HEK293 (cell line): ENCODE data around the gene ANGEL1.

Experiments used
- ATF2 ChIP-seq: fragments of 450-650 bp; formaldehyde crosslinking; IDR thresholded peaks from 2 replicates; pipeline ENCODE4 v1.5.1; 2016; ENCODE audit warnings: missing biosample characterization, missing genetic modification characterization, low read depth
- CTCF ChIP-seq: fragments of 450-650 bp; formaldehyde crosslinking; IDR thresholded peaks from 2 replicates; pipeline ENCODE4 v1.5.1; 2016; ENCODE audit warnings: missing biosample characterization, missing genetic modification characterization
- PATZ1 ChIP-seq: fragments of 450-650 bp; formaldehyde crosslinking; IDR thresholded peaks from 2 replicates; pipeline ENCODE4 v1.5.1; 2016; ENCODE audit warnings: missing biosample characterization, missing genetic modification characterization
- REST ChIP-seq: fragments of 450-650 bp; formaldehyde crosslinking; IDR thresholded peaks from 2 replicates; pipeline ENCODE4 v1.5.1; 2016; ENCODE audit warnings: missing biosample characterization, missing genetic modification characterization
- SALL2 ChIP-seq: fragments of 450-650 bp; formaldehyde crosslinking; IDR thresholded peaks from 2 replicates; pipeline ENCODE4 v1.5.0; 2017; ENCODE audit warnings: missing biosample characterization, mild to moderate bottlenecking, missing genetic modification characterization, borderline replicate concordance
- ZBTB1 ChIP-seq: fragments of 450-650 bp; formaldehyde crosslinking; IDR thresholded peaks from 2 replicates; pipeline ENCODE4 v1.5.1; 2016; ENCODE audit warnings: missing biosample characterization, missing genetic modification characterization
- ZNF121 ChIP-seq: fragments of 450-650 bp; formaldehyde crosslinking; IDR thresholded peaks from 2 replicates; pipeline ENCODE4 v1.5.1; 2016; ENCODE audit warnings: missing biosample characterization, missing genetic modification characterization
- ZNF140 ChIP-seq: fragments of 450-650 bp; formaldehyde crosslinking; IDR thresholded peaks from 2 replicates; pipeline ENCODE4 v1.5.1; 2016; ENCODE audit warnings: missing biosample characterization, missing genetic modification characterization
- ZNF148 ChIP-seq: fragments of 450-650 bp; formaldehyde crosslinking; IDR thresholded peaks from 2 replicates; pipeline ENCODE4 v1.5.0; 2017; ENCODE audit warnings: missing biosample characterization, missing genetic modification characterization, borderline replicate concordance
- ZNF274 ChIP-seq, 2 experiments: fragments of 200-500 bp in 1 of 2; fragments of 450-650 bp in 1 of 2; sonication (Bioruptor generic) in 1 of 2; formaldehyde crosslinking in 1 of 2; IDR thresholded peaks; 2 replicates each; pipeline versions ENCODE4 v1.5.1 to v1.6.1; 2014 to 2016; ENCODE audit warnings: borderline replicate concordance in 1 of 2, inconsistent platforms in 1 of 2, low read length in 1 of 2, missing biosample characterization in 1 of 2, missing genetic modification characterization in 1 of 2
- ZNF501 ChIP-seq: fragments of 450-650 bp; formaldehyde crosslinking; IDR thresholded peaks from 2 replicates; pipeline ENCODE4 v1.5.1; 2016; ENCODE audit warnings: missing biosample characterization, missing genetic modification characterization
- ZNF530 ChIP-seq: fragments of 450-650 bp; formaldehyde crosslinking; IDR thresholded peaks from 2 replicates; pipeline ENCODE4 v1.5.1; 2016; ENCODE audit warnings: low read depth, missing biosample characterization, missing genetic modification characterization
- ZNF629 ChIP-seq: fragments of 450-650 bp; formaldehyde crosslinking; IDR thresholded peaks from 2 replicates; pipeline ENCODE4 v1.5.1; 2017; ENCODE audit warnings: missing biosample characterization, missing genetic modification characterization
- ZNF768 ChIP-seq: fragments of 450-650 bp; formaldehyde crosslinking; IDR thresholded peaks from 2 replicates; pipeline ENCODE4 v1.5.1; 2018; ENCODE audit warnings: missing biosample characterization, mild to moderate bottlenecking, missing genetic modification characterization

GRCh38 chr14:76773188-76773885 is 39.3 kb downstream of the ANGEL1 start:
- TF ChIP-seq CTCF: no peak
- no peak for TF ChIP-seq ZBTB1 (tag by site-specific recombination)
- no peak for TF ChIP-seq SALL2 (tag by site-specific recombination)
- no peak for TF ChIP-seq ZNF274 (IDR thresholded peaks at IDR 0.05; ENCODE audit: low read length)
- no peak for TF ChIP-seq ZNF274 (tag by site-specific recombination; IDR thresholded peaks at IDR 0.05; ENCODE audit: borderline replicate concordance)
- TF ChIP-seq ZNF121: no peak
- no peak for TF ChIP-seq ZNF530 (tag by site-specific recombination)
- TF ChIP-seq ZNF148: no peak
- no peak for TF ChIP-seq ATF2 (tag by site-specific recombination)
- TF ChIP-seq REST (tag by site-specific recombination): no peak
- TF ChIP-seq ZNF501 (tag by site-specific recombination): no peak
- no peak for TF ChIP-seq ZNF140 (tag by site-specific recombination)
- TF ChIP-seq ZNF768 (tag by site-specific recombination): no peak
- no peak for TF ChIP-seq PATZ1 (tag by site-specific recombination)
- TF ChIP-seq ZNF629 (tag by site-specific recombination): no peak
